Sigmoid colon (tissue), 4 donors: ENCODE results near the gene MC4R.

Source experiments
- EP300 ChIP-seq, 4 donors: sonication (generic); formaldehyde crosslinking; IDR thresholded peaks; one replicate each; pipeline ENCODE4 v1.6.1; 2017; ENCODE audit warnings: antibody characterized with exemption in 4 of 4
- POLR2A ChIP-seq, 2 donors: fragments of 450-650 bp; IDR thresholded peaks; one replicate each; pipeline ENCODE4 v1.6.1; 2016; ENCODE audit warnings: antibody characterized with exemption in 2 of 2, mild to moderate bottlenecking in 2 of 2, moderate library complexity in 2 of 2
- POLR2AphosphoS5 ChIP-seq, 4 donors: sonication (generic); formaldehyde crosslinking; IDR thresholded peaks; one replicate each; pipeline ENCODE4 v1.6.1; 2017; ENCODE audit warnings: antibody characterized with exemption in 4 of 4
- TF ChIP-seq, protein P1 (sequence below), 4 experiments: fragments of 450-650 bp in 3 of 4; fragments of 200-600 bp in 1 of 4; IDR thresholded peaks; one replicate each; pipeline ENCODE4 v1.5.1; 2016 to 2019; ENCODE audit warnings: antibody characterized with exemption in 4 of 4, mild to moderate bottlenecking in 3 of 4, moderate library complexity in 2 of 4

DNA sequence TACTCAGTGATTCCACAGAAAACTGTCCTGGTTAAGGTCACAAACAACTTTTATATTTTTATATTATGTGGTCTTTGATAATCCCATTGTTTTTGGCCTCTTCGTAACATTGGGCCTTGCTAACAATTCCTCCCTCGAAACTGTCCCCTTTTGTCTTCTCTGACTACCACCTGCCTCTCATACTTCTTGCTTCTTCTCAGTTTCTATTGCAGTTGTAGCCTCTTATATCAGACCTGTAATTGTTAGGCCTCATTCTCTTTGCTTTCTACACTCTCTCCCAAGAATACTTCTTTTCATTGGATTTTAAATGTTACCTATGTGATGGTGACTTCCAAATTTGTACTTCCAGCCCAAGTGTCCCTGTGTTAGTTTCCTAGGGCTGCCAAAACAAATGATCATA, 44.7 kb downstream of the MC4R start:
- TF ChIP-seq, protein P1, sequence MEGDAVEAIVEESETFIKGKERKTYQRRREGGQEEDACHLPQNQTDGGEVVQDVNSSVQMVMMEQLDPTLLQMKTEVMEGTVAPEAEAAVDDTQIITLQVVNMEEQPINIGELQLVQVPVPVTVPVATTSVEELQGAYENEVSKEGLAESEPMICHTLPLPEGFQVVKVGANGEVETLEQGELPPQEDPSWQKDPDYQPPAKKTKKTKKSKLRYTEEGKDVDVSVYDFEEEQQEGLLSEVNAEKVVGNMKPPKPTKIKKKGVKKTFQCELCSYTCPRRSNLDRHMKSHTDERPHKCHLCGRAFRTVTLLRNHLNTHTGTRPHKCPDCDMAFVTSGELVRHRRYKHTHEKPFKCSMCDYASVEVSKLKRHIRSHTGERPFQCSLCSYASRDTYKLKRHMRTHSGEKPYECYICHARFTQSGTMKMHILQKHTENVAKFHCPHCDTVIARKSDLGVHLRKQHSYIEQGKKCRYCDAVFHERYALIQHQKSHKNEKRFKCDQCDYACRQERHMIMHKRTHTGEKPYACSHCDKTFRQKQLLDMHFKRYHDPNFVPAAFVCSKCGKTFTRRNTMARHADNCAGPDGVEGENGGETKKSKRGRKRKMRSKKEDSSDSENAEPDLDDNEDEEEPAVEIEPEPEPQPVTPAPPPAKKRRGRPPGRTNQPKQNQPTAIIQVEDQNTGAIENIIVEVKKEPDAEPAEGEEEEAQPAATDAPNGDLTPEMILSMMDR (IDR thresholded peaks at IDR 0.05), result no peak
- no peak for TF ChIP-seq POLR2A (IDR thresholded peaks at IDR 0.05)
- TF ChIP-seq EP300 (IDR thresholded peaks at IDR 0.05), result no peak
- TF ChIP-seq POLR2AphosphoS5 (IDR thresholded peaks at IDR 0.05), result no peak
